ENCODE measurements around the gene AKR1B1.

Gene AKR1B1

GRCh38 chr7:134403062-134403461, 55.8 kb downstream of the AKR1B1 start:
- Histone ChIP-seq H3K9ac (ENCODE audit: low read depth, low read length) (no peak overlapping the region), H3K4me1 (ENCODE audit: insufficient read depth, low read length) (no peaks in the 10 kb centered on the region), H3K36me3 (ENCODE audit: insufficient read depth, low read length) (no peaks in the 10 kb centered on the region), H3K9me3 (ENCODE audit: control insufficient read depth, insufficient read depth, low read length) (peaks cover 3% of the 10 kb centered on the region; the same call in 1 of the 2 replicates)

GRCh38 chr7:134400859-134401258, 58.0 kb downstream of the AKR1B1 start:
- Histone ChIP-seq H3K9me3 (ENCODE audit: control insufficient read depth, insufficient read depth, low read length) (peaks cover 3% of the 10 kb centered on the region; the same call in 1 of the 2 replicates), H3K4me1 (ENCODE audit: insufficient read depth, low read length) (no peaks in the 10 kb centered on the region), H3K9ac (ENCODE audit: low read depth, low read length) (no peak overlapping the region), H3K36me3 (ENCODE audit: insufficient read depth, low read length) (no peaks in the 10 kb centered on the region)

- Histone ChIP-seq H3K9ac (ENCODE audit: low read depth, low read length) (no peak overlapping the region), H3K36me3 (ENCODE audit: insufficient read depth, low read length) (no peaks in the 10 kb centered on the region), H3K9me3 (ENCODE audit: control insufficient read depth, insufficient read depth, low read length) (no peaks in the 10 kb centered on the region), H3K4me1 (ENCODE audit: insufficient read depth, low read length) (no peaks in the 10 kb centered on the region)
Measured at GRCh38 chr7:134396031-134396430, 62.9 kb downstream of the AKR1B1 start.

GRCh38 chr7:134395604-134396003, 63.3 kb downstream of the AKR1B1 start:
- Histone ChIP-seq H3K9ac (ENCODE audit: low read depth, low read length) (no peak overlapping the region), H3K9me3 (ENCODE audit: control insufficient read depth, insufficient read depth, low read length) (no peaks in the 10 kb centered on the region), H3K4me1 (ENCODE audit: insufficient read depth, low read length) (no peaks in the 10 kb centered on the region), H3K36me3 (ENCODE audit: insufficient read depth, low read length) (no peaks in the 10 kb centered on the region)

GRCh38 chr7:134394056-134394455, 64.8 kb downstream of the AKR1B1 start:
- no peaks in the 10 kb centered on the region for H3K4me1 ChIP-seq (ENCODE audit: insufficient read depth, low read length)
- H3K9ac ChIP-seq (ENCODE audit: low read depth, low read length): no peak overlapping the region
- H3K36me3 ChIP-seq (ENCODE audit: insufficient read depth, low read length): no peaks in the 10 kb centered on the region
- no peaks in the 10 kb centered on the region for H3K9me3 ChIP-seq (ENCODE audit: control insufficient read depth, insufficient read depth, low read length)

Data from ES-I3 (cell line).